Measurements from ENCODE around the gene ABCA7.
A peak's percentile ranks its signal among the peaks of the same experiment; 100 is the strongest.

Gene ABCA7

GRCh38 chr19:1039646-1040475 lies at the start of gene ABCA7:
ABCA7 (plus strand) TSS chr19:1040107; CDS start chr19:1041362, 1,255 bp downstream.
- peak within 1 kb of the TSS; percentile 75 for H3K4me3 ChIP-seq (ENCODE audit: low read length)
- no peak for TF ChIP-seq CTCF (IDR thresholded peaks at IDR 0.05; ENCODE audit: insufficient read depth, low read depth, low read length, missing control alignments)
- DNase-seq (ENCODE audit: low read depth), result peak; percentile 99

GRCh38 chr19:990119-990571 lies 49.8 kb upstream of the ABCA7 start:
- H3K4me3 ChIP-seq (ENCODE audit: low read length), result no peak overlapping the region
- no peak for DNase-seq (ENCODE audit: low read depth)
- no peak for TF ChIP-seq CTCF (IDR thresholded peaks at IDR 0.05; ENCODE audit: insufficient read depth, low read depth, low read length, missing control alignments)

GRCh38 chr19:990746-991145 lies 49.2 kb upstream of the ABCA7 start:
- no peak for TF ChIP-seq CTCF (IDR thresholded peaks at IDR 0.05; ENCODE audit: insufficient read depth, low read depth, low read length, missing control alignments)
- DNase-seq (ENCODE audit: low read depth), result no peak
- no peak overlapping the region for H3K4me3 ChIP-seq (ENCODE audit: low read length)

GRCh38 chr19:991174-991931 lies 48.6 kb upstream of the ABCA7 start:
- no peak for TF ChIP-seq CTCF (IDR thresholded peaks at IDR 0.05; ENCODE audit: insufficient read depth, low read depth, low read length, missing control alignments)
- H3K4me3 ChIP-seq (ENCODE audit: low read length), result no peak overlapping the region
- DNase-seq (ENCODE audit: low read depth), result peak; percentile 74

- TF ChIP-seq CTCF (IDR thresholded peaks at IDR 0.05; ENCODE audit: insufficient read depth, low read depth, low read length, missing control alignments), result no peak
- H3K4me3 ChIP-seq (ENCODE audit: low read length), result no peak overlapping the region
- no peak for DNase-seq (ENCODE audit: low read depth)
Observed at GRCh38 chr19:991932-992669, 47.8 kb upstream of the ABCA7 start.

GRCh38 chr19:992670-993055 lies 47.2 kb upstream of the ABCA7 start:
- TF ChIP-seq CTCF (IDR thresholded peaks at IDR 0.05; ENCODE audit: insufficient read depth, low read depth, low read length, missing control alignments), result no peak
- no peak for DNase-seq (ENCODE audit: low read depth)
- no peak overlapping the region for H3K4me3 ChIP-seq (ENCODE audit: low read length)
